A673 (cell line): ENCODE measurements around the gene COL13A1. TPM values are rescaled to one million over a fixed set of nuclear protein-coding genes. Genes with fewer than 3 reads are reported as not detected.

Source experiments
- BruUV-seq: library from RNA; stranded (reverse); fragments of 400-500 nt; replicated peaks from 2 replicates; lab custom pipeline; 2021; lab: Mats Ljungman, UMichigan
- CTCF ChIA-PET: fragments of 300-600 bp; sonication (Branson Sonifier 250); formaldehyde crosslinking; loops from one replicate; lab custom pipeline; 2022; ENCODE audit warnings: antibody characterized with exemption; lab: Charles Lee
- POLR2A ChIA-PET: fragments of 300-600 bp; sonication (Branson Sonifier 250); formaldehyde crosslinking; loops from one replicate; lab custom pipeline; 2022; ENCODE audit warnings: antibody characterized with exemption; ENCODE audit not compliant: low non-redundant PET; lab: Charles Lee
- DNase-seq: peaks from one replicate; pipeline ENCODE4 v3.0.0-alpha.2; 2015; ENCODE audit warnings: low spot score
- H3K27ac ChIP-seq: fragments of 200-600 bp; sonication (generic); 2 replicates; pipeline ENCODE4 v1.5.1; 2016; ENCODE audit warnings: mixed run types, low read depth, mild to moderate bottlenecking, mixed read lengths, antibody characterized with exemption, low read length; ENCODE audit not compliant: poor library complexity, severe bottlenecking
- H3K27me3 ChIP-seq: fragments of 200-600 bp; sonication (generic); replicated peaks from 2 replicates; pipeline ENCODE4 v1.6.1; 2017; ENCODE audit warnings: mixed run types, low read depth, mild to moderate bottlenecking, mixed read lengths, antibody characterized with exemption, low read length; ENCODE audit not compliant: insufficient read depth, poor library complexity
- H3K36me3 ChIP-seq: fragments of 200-600 bp; sonication (generic); 2 replicates; pipeline ENCODE4 v1.6.1; 2016; ENCODE audit warnings: mixed run types, mild to moderate bottlenecking, mixed read lengths, antibody characterized with exemption, low read length; ENCODE audit not compliant: insufficient read depth, poor library complexity, severe bottlenecking
- H3K4me1 ChIP-seq: fragments of 200-600 bp; sonication (generic); 2 replicates; pipeline ENCODE4 v1.6.1; 2017; ENCODE audit warnings: mixed run types, mild to moderate bottlenecking, mixed read lengths, antibody characterized with exemption, low read length; ENCODE audit not compliant: insufficient read depth, poor library complexity, severe bottlenecking
- H3K4me3 ChIP-seq: fragments of 200-600 bp; sonication (generic); 2 replicates; pipeline ENCODE4 v1.5.1; 2016; ENCODE audit warnings: low read depth, mixed run types, mild to moderate bottlenecking, mixed read lengths, low read length; ENCODE audit not compliant: poor library complexity, severe bottlenecking
- H3K9me3 ChIP-seq: fragments of 200-600 bp; sonication (generic); 2 replicates; pipeline ENCODE4 v1.6.1; 2016; ENCODE audit warnings: mixed run types, low read depth, mild to moderate bottlenecking, mixed read lengths, antibody characterized with exemption, low read length; ENCODE audit not compliant: poor library complexity, severe bottlenecking
- CTCF ChIP-seq: fragments of 300-800, 200-600 bp; sonication (generic); conservative IDR thresholded peaks from 2 replicates; pipeline ENCODE4 v1.5.1; 2017; ENCODE audit warnings: low read depth, mild to moderate bottlenecking, antibody characterized with exemption, low read length, moderate library complexity, mixed read lengths
- EZH2 ChIP-seq: fragments of 200-600 bp; sonication (generic); IDR thresholded peaks from 2 replicates; pipeline ENCODE4 v1.6.1; 2017; ENCODE audit warnings: borderline replicate concordance, low read depth, mild to moderate bottlenecking, mixed read lengths, antibody characterized with exemption, low read length; ENCODE audit not compliant: poor library complexity, severe bottlenecking
- intact Hi-C: fragments of 100-400 bp; cut with micrococcal nuclease; formaldehyde crosslinking; loops from one replicate; pipeline ENCODE4 v1.10.0; 2022; ENCODE audit not compliant: unreplicated experiment
- total RNA-seq: library from RNA; stranded (reverse); gene quantifications from 2 replicates; pipeline ENCODE4 v1.2.3, GENCODE V29; 2021

Gene COL13A1
- total RNA-seq, 1 experiment from 2014 or later = 2.0 TPM

- BruUV-seq = no TSS peak
- Histone ChIP-seq H3K4me1 (peaks cover 20% of the 10 kb centered on the region), H3K9me3 (no peaks in the 10 kb centered on the region), H3K27me3 (no peaks in the 10 kb centered on the region), H3K27ac (no peak overlapping the region), H3K36me3 (peaks cover under 1% of the 10 kb centered on the region), H3K4me3 (no peak overlapping the region)
- ChIA-PET POLR2A (no interaction called here), CTCF (interaction anchor here (0.6 to 2.7 kb wide), 3 partner anchors 8 to 256 kb away, joined by 3 to 27 read pairs (median 3); no protein-coding TSS in a partner anchor)
- no peak for DNase-seq
- TF ChIP-seq EZH2 (no peak), CTCF (no peak)
- intact Hi-C loops = no loop called here
Observed at GRCh38 chr10:69916118-69916517, 114.4 kb downstream of the COL13A1 start.

GRCh38 chr10:69918036-69918435 lies 116.3 kb downstream of the COL13A1 start:
- Histone ChIP-seq H3K4me3 (no peak overlapping the region), H3K27ac (no peak overlapping the region), H3K4me1 (peaks cover 3% of the 10 kb centered on the region), H3K36me3 (peaks cover 8% of the 10 kb centered on the region), H3K9me3 (no peaks in the 10 kb centered on the region), H3K27me3 (no peaks in the 10 kb centered on the region)
- intact Hi-C loops = no loop called here
- BruUV-seq = no TSS peak
- no peak for TF ChIP-seq CTCF
- no peak for TF ChIP-seq EZH2
- DNase-seq = no peak
- POLR2A ChIA-PET = interaction anchor here (0.6 kb wide), 1 partner anchor 10 kb away, joined by 3 read pairs; no protein-coding TSS in a partner anchor
- CTCF ChIA-PET = interaction anchor here (0.6 kb wide), 1 partner anchor 71 kb away, joined by 3 read pairs; no protein-coding TSS in a partner anchor

GRCh38 chr10:69919250-69919649 lies 117.5 kb downstream of the COL13A1 start:
- no peak overlapping the region for H3K27ac ChIP-seq
- intact Hi-C loops = no loop called here
- H3K36me3 ChIP-seq = peaks cover 8% of the 10 kb centered on the region
- TF ChIP-seq EZH2 = no peak
- no peak for TF ChIP-seq CTCF
- H3K4me1 ChIP-seq = no peaks in the 10 kb centered on the region
- ChIA-PET POLR2A (no interaction called here), CTCF (no interaction called here)
- DNase-seq = no peak
- no peaks in the 10 kb centered on the region for H3K27me3 ChIP-seq
- BruUV-seq = no TSS peak
- H3K9me3 ChIP-seq = no peaks in the 10 kb centered on the region
- H3K4me3 ChIP-seq = no peak overlapping the region
